ENCODE measurements around the gene OTUB2.

Gene OTUB2

DNA sequence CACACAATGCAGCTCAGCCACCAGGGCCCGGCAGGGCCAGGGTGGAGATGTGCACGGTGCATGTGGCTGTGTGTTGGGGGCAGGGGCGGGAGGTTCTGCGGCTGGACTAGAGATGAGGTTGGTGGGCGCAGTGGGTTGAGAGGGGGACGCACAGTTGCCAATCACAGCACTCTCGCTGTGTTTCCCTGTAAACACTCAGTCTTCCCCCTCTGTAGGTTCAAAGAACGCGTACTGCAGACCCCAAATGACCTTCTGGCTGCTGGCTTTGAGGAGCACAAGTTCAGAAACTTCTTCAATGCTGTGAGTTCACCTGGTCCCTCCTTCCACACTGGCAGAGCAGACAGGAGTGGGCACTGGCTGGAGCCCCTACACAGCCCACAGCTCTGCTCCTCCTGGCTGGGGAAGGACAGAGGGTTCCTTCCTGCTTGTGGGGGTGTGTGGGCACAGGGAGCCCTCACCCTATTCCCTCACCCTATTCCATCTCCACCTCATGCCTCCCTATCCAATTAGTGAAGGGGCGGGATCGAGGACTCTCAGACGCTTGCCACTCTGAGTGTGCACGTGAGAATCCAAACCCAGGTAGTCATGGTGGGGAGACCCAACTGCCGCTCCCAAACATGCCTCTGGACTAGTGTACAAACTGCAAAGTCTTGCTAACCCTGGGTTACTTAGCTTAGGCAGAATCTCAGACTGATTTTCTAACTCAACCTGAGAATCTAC, 17.8 kb downstream of the OTUB2 start:
- Histone ChIP-seq H2AFZ (ENCODE audit: low read length) (no peak overlapping the region), H3K27me3 (replicated peaks; ENCODE audit: insufficient read depth, low read length) (no peaks in the 10 kb centered on the region), H3K4me2 (ENCODE audit: low read depth, low read length) (no peak overlapping the region), H3K4me1 (ENCODE audit: low read length) (no peaks in the 10 kb centered on the region), H3K4me3 (ENCODE audit: low read length) (no peak overlapping the region), H3K9ac (ENCODE audit: low read length) (no peak overlapping the region), H4K20me1 (ENCODE audit: insufficient read depth, low read length) (no peaks in the 10 kb centered on the region), H3K27ac (ENCODE audit: low read length) (no peak overlapping the region), H3F3A (ENCODE audit: insufficient read depth, low read length) (no peaks in the 10 kb centered on the region), H3K9me3 (replicated peaks; ENCODE audit: insufficient read depth, low read length) (no peaks in the 10 kb centered on the region), H3K36me3 (replicated peaks; ENCODE audit: insufficient read depth, low read length) (no peaks in the 10 kb centered on the region), H3K9me2 (replicated peaks; ENCODE audit: insufficient read depth, low read length) (no peaks in the 10 kb centered on the region), H3K79me2 (ENCODE audit: low read length) (no peaks in the 10 kb centered on the region)
- TF ChIP-seq EZH2phosphoT487 (IDR thresholded peaks at IDR 0.05; ENCODE audit: low read length) (no peak), CTCF (IDR thresholded peaks at IDR 0.05; ENCODE audit: low read length) (no peak), EZH2 (optimal IDR thresholded peaks at IDR 0.05; ENCODE audit: low read depth, low read length) (no peak)
- no peak for DNase-seq

DNA sequence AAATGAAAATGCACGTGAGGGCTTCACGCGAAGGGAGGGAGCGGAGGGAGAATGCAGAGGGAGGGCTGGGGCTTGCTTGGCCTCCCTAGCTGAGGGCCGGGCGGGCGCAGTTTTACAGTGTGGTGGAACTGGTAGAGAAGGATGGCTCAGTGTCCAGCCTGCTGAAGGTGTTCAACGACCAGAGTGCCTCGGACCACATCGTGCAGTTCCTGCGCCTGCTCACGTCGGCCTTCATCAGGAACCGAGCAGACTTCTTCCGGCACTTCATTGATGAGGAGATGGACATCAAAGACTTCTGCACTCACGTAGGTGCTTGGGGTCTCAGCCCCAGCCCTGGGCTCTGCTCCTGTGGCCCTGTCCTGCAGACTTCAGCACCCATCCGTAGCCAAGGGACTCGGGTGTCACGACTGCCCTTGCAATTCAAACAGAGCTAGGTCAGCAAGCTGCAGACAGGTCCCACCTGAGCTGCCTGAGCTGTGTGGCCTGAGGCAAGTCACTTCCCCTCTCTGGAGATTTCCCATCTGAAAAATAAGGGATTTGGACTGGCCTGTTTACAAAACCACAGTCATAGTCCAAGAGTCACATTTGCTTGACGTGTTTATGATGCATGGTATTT, 18.4 kb downstream of the OTUB2 start:
- Histone ChIP-seq H3K9me2 (replicated peaks; ENCODE audit: insufficient read depth, low read length) (no peaks in the 10 kb centered on the region), H3K27ac (ENCODE audit: low read length) (no peak overlapping the region), H3K9me3 (replicated peaks; ENCODE audit: insufficient read depth, low read length) (no peaks in the 10 kb centered on the region), H3K4me3 (ENCODE audit: low read length) (no peak overlapping the region), H3K9ac (ENCODE audit: low read length) (no peak overlapping the region), H3K4me2 (ENCODE audit: low read depth, low read length) (no peak overlapping the region), H4K20me1 (ENCODE audit: insufficient read depth, low read length) (no peaks in the 10 kb centered on the region), H2AFZ (ENCODE audit: low read length) (no peak overlapping the region), H3K79me2 (ENCODE audit: low read length) (no peaks in the 10 kb centered on the region), H3K27me3 (replicated peaks; ENCODE audit: insufficient read depth, low read length) (no peaks in the 10 kb centered on the region), H3F3A (ENCODE audit: insufficient read depth, low read length) (no peaks in the 10 kb centered on the region), H3K36me3 (replicated peaks; ENCODE audit: insufficient read depth, low read length) (no peaks in the 10 kb centered on the region), H3K4me1 (ENCODE audit: low read length) (no peaks in the 10 kb centered on the region)
- DNase-seq: no peak
- TF ChIP-seq EZH2phosphoT487 (IDR thresholded peaks at IDR 0.05; ENCODE audit: low read length) (no peak), CTCF (IDR thresholded peaks at IDR 0.05; ENCODE audit: low read length) (no peak), EZH2 (optimal IDR thresholded peaks at IDR 0.05; ENCODE audit: low read depth, low read length) (no peak)

DNA sequence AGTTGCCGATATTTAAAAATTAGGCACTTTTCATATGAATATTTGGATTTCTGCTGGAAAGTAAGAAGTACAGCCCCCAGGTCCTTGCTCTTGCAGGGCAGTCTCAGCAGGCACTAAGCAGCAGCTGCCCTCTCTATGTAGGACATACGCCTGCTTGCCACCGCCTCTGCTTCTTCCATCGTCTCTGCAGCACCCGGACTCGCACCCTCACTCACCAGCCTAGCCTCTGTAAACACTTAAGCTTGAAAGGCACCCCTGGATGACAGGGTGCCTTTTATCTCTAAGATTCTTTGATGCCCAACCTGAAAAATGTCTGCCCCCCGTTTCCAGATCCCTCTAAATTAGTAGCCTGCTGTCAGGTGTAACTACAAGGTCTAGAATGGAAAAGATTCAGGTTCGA, 19.0 kb downstream of the OTUB2 start:
- Histone ChIP-seq H3K9me2 (replicated peaks; ENCODE audit: insufficient read depth, low read length) (no peaks in the 10 kb centered on the region), H3K36me3 (replicated peaks; ENCODE audit: insufficient read depth, low read length) (no peaks in the 10 kb centered on the region), H4K20me1 (ENCODE audit: insufficient read depth, low read length) (no peaks in the 10 kb centered on the region), H2AFZ (ENCODE audit: low read length) (no peak overlapping the region), H3K9ac (ENCODE audit: low read length) (no peak overlapping the region), H3K9me3 (replicated peaks; ENCODE audit: insufficient read depth, low read length) (no peaks in the 10 kb centered on the region), H3F3A (ENCODE audit: insufficient read depth, low read length) (no peaks in the 10 kb centered on the region), H3K4me1 (ENCODE audit: low read length) (no peaks in the 10 kb centered on the region), H3K27me3 (replicated peaks; ENCODE audit: insufficient read depth, low read length) (no peaks in the 10 kb centered on the region), H3K4me3 (ENCODE audit: low read length) (no peak overlapping the region), H3K79me2 (ENCODE audit: low read length) (no peaks in the 10 kb centered on the region), H3K27ac (ENCODE audit: low read length) (no peak overlapping the region), H3K4me2 (ENCODE audit: low read depth, low read length) (no peak overlapping the region)
- TF ChIP-seq EZH2phosphoT487 (IDR thresholded peaks at IDR 0.05; ENCODE audit: low read length) (no peak), CTCF (IDR thresholded peaks at IDR 0.05; ENCODE audit: low read length) (no peak), EZH2 (optimal IDR thresholded peaks at IDR 0.05; ENCODE audit: low read depth, low read length) (no peak)
- no peak for DNase-seq

All from MM.1S (cell line).